Panc1 (cell line): Measurements from ENCODE around the gene MBOAT7.

Experiments
- POLR2AphosphoS5 ChIP-seq: IDR thresholded peaks from 2 replicates; pipeline ENCODE4 v1.6.1; 2012; ENCODE audit warnings: mild to moderate bottlenecking, low read depth, low read length, moderate library complexity
- TF ChIP-seq, protein P1 (sequence below): fragments of 450-650 bp; IDR thresholded peaks from 2 replicates; pipeline ENCODE4 v1.5.1; 2017; ENCODE audit warnings: mild to moderate bottlenecking
- TF ChIP-seq, protein P2 (sequence below), 2 experiments: IDR thresholded peaks; 2 replicates each; pipeline ENCODE4 v1.6.1; 2011 to 2012; ENCODE audit warnings: low read depth in 2 of 2, control low read depth in 1 of 2, low read length in 1 of 2, mild to moderate bottlenecking in 1 of 2, moderate library complexity in 1 of 2; ENCODE audit not compliant: insufficient read depth in 1 of 2

DNA sequence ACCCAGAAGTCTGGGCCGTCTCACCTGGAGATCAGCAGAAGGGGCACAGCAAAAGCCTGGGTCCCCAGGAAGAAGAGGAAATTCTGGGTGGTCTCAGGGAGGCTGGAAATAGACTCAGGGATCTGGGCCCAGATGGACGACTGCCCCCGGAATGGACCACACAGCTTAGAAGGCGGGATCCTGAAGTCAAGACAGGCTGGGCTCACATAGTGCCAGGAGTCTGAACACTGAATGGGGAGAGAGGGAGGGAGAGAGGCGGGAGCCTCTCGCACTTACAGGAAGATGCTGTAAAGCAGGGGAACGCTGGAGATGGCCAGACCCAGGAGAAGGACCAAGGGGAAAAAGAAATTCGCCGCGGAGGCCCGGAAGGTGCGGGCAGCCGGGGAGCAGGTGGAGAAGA, 28.5 kb downstream of the MBOAT7 start:
- no peak for TF ChIP-seq POLR2AphosphoS5
- TF ChIP-seq, protein P1, sequence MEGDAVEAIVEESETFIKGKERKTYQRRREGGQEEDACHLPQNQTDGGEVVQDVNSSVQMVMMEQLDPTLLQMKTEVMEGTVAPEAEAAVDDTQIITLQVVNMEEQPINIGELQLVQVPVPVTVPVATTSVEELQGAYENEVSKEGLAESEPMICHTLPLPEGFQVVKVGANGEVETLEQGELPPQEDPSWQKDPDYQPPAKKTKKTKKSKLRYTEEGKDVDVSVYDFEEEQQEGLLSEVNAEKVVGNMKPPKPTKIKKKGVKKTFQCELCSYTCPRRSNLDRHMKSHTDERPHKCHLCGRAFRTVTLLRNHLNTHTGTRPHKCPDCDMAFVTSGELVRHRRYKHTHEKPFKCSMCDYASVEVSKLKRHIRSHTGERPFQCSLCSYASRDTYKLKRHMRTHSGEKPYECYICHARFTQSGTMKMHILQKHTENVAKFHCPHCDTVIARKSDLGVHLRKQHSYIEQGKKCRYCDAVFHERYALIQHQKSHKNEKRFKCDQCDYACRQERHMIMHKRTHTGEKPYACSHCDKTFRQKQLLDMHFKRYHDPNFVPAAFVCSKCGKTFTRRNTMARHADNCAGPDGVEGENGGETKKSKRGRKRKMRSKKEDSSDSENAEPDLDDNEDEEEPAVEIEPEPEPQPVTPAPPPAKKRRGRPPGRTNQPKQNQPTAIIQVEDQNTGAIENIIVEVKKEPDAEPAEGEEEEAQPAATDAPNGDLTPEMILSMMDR: no peak
- TF ChIP-seq, protein P2, sequence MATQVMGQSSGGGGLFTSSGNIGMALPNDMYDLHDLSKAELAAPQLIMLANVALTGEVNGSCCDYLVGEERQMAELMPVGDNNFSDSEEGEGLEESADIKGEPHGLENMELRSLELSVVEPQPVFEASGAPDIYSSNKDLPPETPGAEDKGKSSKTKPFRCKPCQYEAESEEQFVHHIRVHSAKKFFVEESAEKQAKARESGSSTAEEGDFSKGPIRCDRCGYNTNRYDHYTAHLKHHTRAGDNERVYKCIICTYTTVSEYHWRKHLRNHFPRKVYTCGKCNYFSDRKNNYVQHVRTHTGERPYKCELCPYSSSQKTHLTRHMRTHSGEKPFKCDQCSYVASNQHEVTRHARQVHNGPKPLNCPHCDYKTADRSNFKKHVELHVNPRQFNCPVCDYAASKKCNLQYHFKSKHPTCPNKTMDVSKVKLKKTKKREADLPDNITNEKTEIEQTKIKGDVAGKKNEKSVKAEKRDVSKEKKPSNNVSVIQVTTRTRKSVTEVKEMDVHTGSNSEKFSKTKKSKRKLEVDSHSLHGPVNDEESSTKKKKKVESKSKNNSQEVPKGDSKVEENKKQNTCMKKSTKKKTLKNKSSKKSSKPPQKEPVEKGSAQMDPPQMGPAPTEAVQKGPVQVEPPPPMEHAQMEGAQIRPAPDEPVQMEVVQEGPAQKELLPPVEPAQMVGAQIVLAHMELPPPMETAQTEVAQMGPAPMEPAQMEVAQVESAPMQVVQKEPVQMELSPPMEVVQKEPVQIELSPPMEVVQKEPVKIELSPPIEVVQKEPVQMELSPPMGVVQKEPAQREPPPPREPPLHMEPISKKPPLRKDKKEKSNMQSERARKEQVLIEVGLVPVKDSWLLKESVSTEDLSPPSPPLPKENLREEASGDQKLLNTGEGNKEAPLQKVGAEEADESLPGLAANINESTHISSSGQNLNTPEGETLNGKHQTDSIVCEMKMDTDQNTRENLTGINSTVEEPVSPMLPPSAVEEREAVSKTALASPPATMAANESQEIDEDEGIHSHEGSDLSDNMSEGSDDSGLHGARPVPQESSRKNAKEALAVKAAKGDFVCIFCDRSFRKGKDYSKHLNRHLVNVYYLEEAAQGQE (IDR thresholded peaks at IDR 0.05; ENCODE audit: insufficient read depth in 1 of 2, low read depth in 2 of 2, low read length in 1 of 2): no peak
